Measurements from ENCODE around the gene FAM240B. TPM values are rescaled to one million over a fixed set of nuclear protein-coding genes. Genes with fewer than 3 reads are reported as not detected.

FAM240B gene
- total and polyA plus RNA-seq, 2 of the 8 experiments (the other 6 are each of a cell fraction or from before 2014, with no cell fraction given), result not detected

DNA sequence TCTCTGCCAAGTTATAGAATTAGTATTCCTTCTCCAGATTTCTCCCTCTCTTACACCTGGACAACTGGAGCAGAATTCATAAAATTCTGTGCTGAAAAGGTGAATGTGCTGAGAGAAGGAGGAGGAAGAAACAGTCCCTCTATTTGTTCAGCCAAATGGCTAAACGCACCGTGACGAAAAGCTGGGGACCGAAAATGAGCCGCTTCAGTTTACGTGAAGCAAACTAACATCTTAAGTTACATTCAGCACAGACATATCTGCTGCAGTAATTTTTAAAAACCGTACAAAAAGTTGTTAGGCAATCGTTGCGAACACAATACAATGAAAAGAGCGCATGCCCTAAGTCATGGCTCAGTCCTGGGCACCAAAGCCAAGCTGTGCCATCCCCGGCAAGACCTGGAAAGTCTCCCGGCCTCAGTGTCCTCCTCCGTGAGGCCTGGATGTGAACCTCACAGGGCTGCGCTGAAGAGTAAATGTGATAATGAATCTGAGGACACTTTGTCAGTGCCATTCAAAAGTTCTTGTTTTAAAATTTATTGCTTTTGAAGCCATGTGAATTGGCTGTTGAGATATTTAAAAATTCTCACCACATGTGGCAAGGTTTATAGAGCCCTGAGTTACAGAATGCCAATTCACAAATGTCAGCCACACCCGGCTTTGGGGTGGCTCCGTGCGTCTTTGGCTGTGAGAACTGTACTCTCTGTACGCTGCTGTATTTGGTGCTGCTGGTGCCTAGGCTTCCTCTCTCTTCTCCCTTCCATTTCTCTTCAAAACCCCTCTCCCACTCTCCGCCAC, 46.3 kb downstream of the FAM240B start:
- CTCF ChIA-PET (ENCODE audit: partially characterized antibody), result interaction anchor here (2.7 kb wide), 1 partner anchor 35 kb away, joined by 15 read pairs; no protein-coding TSS in a partner anchor

More for the DNA sequence above, 46.3 kb downstream of the FAM240B start:
- no peaks in the 10 kb centered on the region for H3K79me1 ChIP-seq (ENCODE audit: low read depth, low read length)
- H3K9me3 ChIP-seq (ENCODE audit: insufficient read depth in 2 of 2, low read depth in 1 of 2, low read length in 1 of 2), result no peaks in the 10 kb centered on the region
- POLR2A ChIA-PET (ENCODE audit: partially characterized antibody), result no interaction called here
- no peak for DNase-seq (ENCODE audit: low read depth in 1 of 2, low spot score in 2 of 2)
- no peak overlapping the region for H3K4ac ChIP-seq (replicated peaks; ENCODE audit: insufficient read length, low read depth, low read length)
- H2AFZ ChIP-seq (ENCODE audit: low read length), result no peak overlapping the region
- FAIRE-seq, result no peak
- no peak overlapping the region for H3K4me2 ChIP-seq (ENCODE audit: insufficient read depth in 1 of 2, low read depth in 2 of 2, low read length in 2 of 2)
- peak overlapping the region; percentile 15 for H4K5ac ChIP-seq (ENCODE audit: insufficient read length, low read depth, low read length)
- H2BK12ac ChIP-seq (ENCODE audit: low read depth, low read length), result peak overlapping the region; percentile 32; the same call in 1 of the 2 replicates
- no peaks in the 10 kb centered on the region for H3K23me2 ChIP-seq (ENCODE audit: low read depth, low read length)
- peak overlapping the region; percentile 99 for H4K91ac ChIP-seq (replicated peaks; ENCODE audit: insufficient read length, low read length)
- H3K27me3 ChIP-seq (replicated peaks in 1 of 4; ENCODE audit: control insufficient read depth in 3 of 4, extremely low read depth in 1 of 4, insufficient read depth in 3 of 4, low read length in 3 of 4), result no peaks in the 10 kb centered on the region; a peak in 1 of 7 replicates
- no peak overlapping the region; the same call in 1 of the 2 replicates for H2BK15ac ChIP-seq (ENCODE audit: low read length)
- no peak overlapping the region for H3K27ac ChIP-seq (ENCODE audit: low read depth, low read length)
- H2AK5ac ChIP-seq (ENCODE audit: low read depth, low read length), result no peak overlapping the region
- H3K79me2 ChIP-seq (ENCODE audit: control insufficient read depth in 1 of 2, insufficient read depth in 2 of 2, low read length in 2 of 2), result no peaks in the 10 kb centered on the region
- WGBS, 2 experiments (ENCODE audit: extremely low coverage in 1 of 2, insufficient coverage in 1 of 2, insufficient read length in 1 of 2, insufficient replicate concordance in 2 of 2, low coverage in 1 of 2, low lambda C conversion rate in 2 of 2, missing lambda C conversion rate in 1 of 2), result 92% methylated on average over 19 of the region's 19 CpGs; no CpG with 5 or more reads in 1 of the 2 experiments
- H2BK5ac ChIP-seq (ENCODE audit: low read depth, low read length), result no peak overlapping the region
- H3K4me3 ChIP-seq (ENCODE audit: extremely low read depth in 1 of 4, insufficient read depth in 2 of 4, low read depth in 3 of 4, low read length in 4 of 4), result no peak overlapping the region
- H3K4me1 ChIP-seq (replicated peaks in 1 of 4; ENCODE audit: control insufficient read depth in 3 of 4, insufficient read depth in 4 of 4, low read length in 3 of 4), result peaks cover 5 to 10% (median 8%) of the 10 kb centered on the region in 4 experiments; a peak in 6 of 7 replicates
- no peaks in the 10 kb centered on the region for H3K36me3 ChIP-seq (ENCODE audit: control insufficient read depth in 2 of 4, insufficient read depth in 4 of 4, low read length in 3 of 4)
- H3K56ac ChIP-seq (replicated peaks; ENCODE audit: insufficient read length, low read depth, low read length), result no peak overlapping the region
- no peak for TF ChIP-seq SRF (IDR thresholded peaks at IDR 0.05; ENCODE audit: low read depth, low read length)
- no peak for TF ChIP-seq PHF8 (conservative IDR thresholded peaks at IDR 0.05; ENCODE audit: low read depth, low read length)
- TF ChIP-seq TEAD4 (IDR thresholded peaks at IDR 0.05; ENCODE audit: low read depth, low read length), result no peak
- TF ChIP-seq NANOG (IDR thresholded peaks at IDR 0.05; ENCODE audit: insufficient read depth, low read depth, low read length, poor library complexity, severe bottlenecking), result no peak
- TF ChIP-seq CBX8 (IDR thresholded peaks at IDR 0.05; ENCODE audit: borderline replicate concordance, low read depth, low read length), result no peak
- H4K20me1 ChIP-seq (replicated peaks in 1 of 2; ENCODE audit: control insufficient read depth in 1 of 2, insufficient read depth in 2 of 2, low read length in 2 of 2), result no peaks in the 10 kb centered on the region
- no peak overlapping the region for H2BK20ac ChIP-seq (ENCODE audit: low read length)
- H3K18ac ChIP-seq (ENCODE audit: extremely low read depth, low read length), result no peak overlapping the region
- no peak overlapping the region for H3K23ac ChIP-seq (ENCODE audit: insufficient read length)
- H3K9ac ChIP-seq (replicated peaks in 1 of 4; ENCODE audit: extremely low read depth in 1 of 4, low read depth in 3 of 4, low read length in 3 of 4), result no peak overlapping the region
- peak overlapping the region; percentile 83 for H2BK120ac ChIP-seq (replicated peaks; ENCODE audit: low read depth, low read length)
- no peak overlapping the region for H4K8ac ChIP-seq (ENCODE audit: extremely low read depth, insufficient read depth, low read length)
- H3K14ac ChIP-seq (ENCODE audit: insufficient read length), result no peak overlapping the region

Data from H1 (cell line).